COLO829 (cell line): Measurements from ENCODE around the gene LRP1B.

ENCODE experiments used
- DNase-seq: peaks from one replicate; pipeline ENCODE4 v3.0.0; 2012; ENCODE audit warnings: low spot score

The LRP1B gene

DNA sequence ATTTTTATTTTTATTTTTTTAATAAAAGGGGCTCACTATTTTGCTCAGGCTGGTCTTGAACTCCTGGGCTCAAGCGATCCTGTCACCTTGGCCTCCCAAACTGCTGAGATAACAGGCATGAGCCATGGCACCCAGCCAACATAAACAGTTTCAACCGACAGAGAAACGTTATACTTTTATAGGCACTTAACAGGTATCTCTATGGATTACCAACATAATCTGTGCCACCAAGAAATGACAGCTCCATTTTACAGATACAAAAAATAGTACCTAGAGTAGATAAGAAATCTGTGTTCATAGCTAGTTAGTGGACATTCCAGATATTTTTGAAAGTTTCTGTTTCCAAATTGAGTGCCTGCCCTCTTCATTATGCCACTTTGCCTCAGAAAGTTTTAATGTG is 1316.7 kb downstream of the LRP1B start:
- DNase-seq, result no peak

DNA sequence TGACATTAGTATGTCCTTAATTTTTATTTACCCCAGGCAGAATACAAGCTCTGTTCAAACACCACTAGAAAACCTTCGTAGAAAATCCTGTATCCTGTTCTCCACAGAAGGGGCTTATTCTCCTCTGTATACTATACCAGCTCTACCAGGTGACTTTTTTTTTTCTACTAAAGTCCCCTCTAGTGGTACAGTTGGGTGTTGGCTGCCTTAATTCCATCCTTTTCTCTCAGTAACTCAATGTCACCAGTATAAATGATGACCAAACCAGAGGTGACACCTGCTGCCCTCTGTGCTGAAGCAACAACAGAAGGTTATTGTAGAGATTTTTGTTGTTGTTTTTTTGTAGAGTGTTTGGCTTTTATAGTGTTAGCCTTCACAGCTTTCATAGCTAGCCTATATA is 1322.0 kb downstream of the LRP1B start:
- DNase-seq, result no peak

DNA sequence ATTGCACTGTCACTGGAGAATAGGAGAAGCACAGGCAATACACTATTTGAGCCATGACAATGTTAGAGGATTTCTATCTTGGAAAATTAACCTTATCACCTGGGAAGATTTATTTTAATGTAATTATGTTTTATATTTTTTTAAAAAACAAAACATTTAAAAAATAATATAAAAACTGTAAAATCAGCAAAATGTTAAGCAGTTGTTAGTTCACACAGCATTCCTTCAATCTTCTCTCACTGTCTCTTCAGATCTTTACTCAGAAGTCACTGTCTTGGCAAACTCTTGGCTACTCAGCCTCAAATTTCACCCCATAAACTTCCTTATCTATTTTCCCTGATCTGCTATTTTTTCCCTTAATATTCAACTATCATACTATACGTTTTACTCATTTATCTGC is 1322.6 kb downstream of the LRP1B start:
- no peak for DNase-seq

DNA sequence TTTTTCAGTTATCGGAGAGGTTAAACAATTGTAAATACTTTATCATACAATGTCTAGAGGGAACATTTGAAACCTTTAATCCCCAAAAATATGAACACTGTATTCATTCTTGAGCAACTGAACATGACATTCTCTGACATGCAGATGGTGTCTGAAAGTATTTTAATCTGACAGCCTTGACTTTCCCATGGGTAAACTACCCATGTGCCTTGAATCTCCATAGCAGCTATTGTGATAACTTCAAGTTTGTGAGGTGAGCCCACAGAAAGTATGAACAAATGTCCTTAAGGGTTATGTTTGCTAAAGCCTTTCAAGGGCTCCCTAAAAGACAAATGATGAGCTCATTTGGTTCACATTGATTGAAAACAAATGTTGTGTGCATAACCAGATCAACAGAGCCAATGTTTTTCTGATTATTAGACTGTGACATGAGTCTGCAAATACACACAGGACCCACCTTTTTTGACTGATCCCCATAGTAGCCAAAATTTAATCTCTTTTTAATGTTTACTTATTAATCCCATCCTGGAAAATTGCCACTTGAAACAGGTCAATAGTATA is 1326.0 kb downstream of the LRP1B start:
- DNase-seq, result no peak

DNA sequence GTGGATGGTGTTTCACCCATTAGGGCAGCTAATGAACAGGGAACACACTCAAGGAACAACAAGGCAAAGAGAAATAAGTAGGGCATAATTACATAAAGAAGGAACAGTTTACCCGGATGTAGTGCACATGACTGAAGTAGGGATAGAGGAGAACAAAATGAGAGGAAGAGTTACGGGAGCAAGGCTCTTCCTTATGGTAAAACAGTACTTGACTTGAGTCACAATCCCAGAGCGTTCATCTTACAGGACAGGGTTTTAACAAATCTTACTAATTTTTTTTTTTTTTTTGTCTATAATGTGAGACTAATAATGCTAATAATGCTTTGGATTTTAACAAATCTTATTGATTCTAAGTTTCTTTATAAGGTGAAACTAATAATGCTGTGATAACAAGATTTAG is 1329.5 kb downstream of the LRP1B start:
- DNase-seq, result no peak

DNA sequence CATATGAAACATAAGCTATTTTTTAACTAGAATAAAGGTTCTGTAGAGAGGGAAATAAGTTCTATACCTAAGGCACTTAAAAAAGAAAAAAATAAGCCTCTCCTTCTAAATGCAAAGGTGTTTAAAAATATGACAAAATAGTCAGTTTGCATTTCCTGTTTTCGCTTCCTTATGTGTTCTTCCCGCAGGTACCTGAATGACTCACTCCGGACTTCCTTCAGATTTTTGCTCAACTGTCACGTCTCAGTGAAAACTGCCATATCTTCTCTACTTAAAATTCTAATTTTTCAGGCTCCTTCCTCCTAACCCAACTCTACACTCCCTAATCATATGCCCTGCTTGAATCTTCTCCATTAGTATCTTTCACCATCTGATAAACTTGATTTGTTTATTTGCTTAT is 1333.1 kb downstream of the LRP1B start:
- DNase-seq, result no peak

DNA sequence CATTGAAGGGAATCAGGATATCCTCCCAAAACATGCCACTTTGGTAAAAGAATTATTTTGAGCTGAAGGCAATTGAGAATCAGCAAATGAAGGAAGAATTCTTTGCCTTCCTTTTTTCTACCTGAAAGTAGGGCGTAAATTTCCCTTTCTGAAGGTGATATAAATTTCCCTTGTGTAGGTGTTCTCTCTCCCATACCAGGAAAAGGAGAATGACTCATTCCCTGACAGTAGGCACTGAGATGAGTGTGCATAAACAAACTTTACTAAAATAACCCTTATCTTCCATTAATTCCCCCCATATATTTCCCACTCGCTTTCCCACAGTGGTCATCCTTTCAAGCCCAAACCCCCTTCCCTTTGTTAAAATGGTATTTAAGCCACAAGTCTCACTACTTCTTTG is 1339.0 kb downstream of the LRP1B start:
- DNase-seq, result no peak

DNA sequence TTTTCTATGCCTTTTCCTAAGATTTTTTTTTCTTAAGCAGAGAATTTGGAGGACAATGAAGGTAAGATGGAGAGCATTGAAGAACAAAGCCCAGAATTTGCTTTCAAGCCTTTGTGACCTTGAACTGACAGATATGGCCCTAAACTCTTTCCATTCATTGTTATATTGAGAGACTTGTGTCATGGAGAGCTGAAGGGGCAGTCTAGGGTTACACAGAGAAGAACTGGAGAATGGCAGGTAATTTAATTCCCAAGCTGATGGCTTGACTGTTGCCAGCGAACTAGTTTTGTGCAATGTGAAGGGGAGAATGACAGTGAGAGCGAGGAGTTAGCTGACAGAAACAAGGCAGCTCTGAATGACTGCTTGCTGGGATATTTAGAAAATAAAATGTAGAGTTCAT is 1344.2 kb downstream of the LRP1B start:
- no peak for DNase-seq

DNA sequence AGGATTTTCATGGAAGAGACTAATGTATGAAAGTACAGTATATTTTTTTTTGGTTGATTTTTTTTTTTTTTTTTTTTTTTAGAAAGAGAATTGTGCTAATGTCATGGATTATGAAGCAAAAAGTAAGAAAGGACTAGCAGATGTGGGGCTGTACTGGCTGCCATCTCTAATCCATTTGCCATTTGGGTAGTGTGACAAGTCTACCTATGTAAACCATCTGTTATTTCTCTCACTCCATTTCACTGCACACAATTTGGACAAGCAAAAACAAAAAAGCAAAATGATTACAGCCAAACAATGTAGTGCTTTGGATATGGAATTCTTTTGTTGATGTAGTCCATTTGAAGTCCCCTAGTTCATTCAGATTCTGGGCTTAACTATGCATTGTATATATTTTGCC is 1355.4 kb downstream of the LRP1B start:
- DNase-seq, result no peak

DNA sequence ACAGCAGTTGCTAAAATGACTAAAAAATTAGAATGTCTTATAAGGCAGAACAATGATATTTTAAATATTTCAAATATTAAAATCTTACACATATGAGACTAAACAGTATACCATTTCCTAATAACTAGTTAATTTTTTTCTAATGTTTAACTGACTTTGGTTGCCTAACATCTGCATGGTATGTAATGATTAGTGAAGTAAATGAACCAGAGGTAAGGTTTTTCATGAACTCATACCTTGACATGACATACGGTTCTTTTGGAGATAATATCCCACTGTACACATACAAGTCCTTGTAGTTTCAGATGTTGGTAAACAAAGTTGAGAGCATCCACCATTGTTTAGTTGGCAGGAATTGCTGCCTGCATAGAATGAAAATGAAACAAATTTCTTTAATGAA is 1360.2 kb downstream of the LRP1B start:
- DNase-seq, result no peak

DNA sequence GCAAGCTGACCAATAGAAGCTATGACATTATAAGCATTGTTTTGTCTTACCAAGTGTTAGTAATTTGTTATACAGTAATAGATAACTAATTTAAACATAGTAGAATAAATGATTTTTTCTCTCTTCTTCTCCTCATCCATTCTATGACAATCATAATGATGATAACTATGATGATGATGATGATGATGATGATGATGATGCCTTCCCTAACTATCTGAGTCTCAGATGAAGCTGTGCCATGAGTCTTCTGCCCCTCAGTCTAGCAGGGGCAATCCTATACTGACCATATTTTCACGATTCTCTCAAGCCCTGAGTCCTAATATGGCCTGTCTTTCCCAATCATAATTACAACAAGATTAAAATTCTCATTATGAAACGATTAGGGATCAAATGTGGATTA is 1369.0 kb downstream of the LRP1B start:
- no peak for DNase-seq

DNA sequence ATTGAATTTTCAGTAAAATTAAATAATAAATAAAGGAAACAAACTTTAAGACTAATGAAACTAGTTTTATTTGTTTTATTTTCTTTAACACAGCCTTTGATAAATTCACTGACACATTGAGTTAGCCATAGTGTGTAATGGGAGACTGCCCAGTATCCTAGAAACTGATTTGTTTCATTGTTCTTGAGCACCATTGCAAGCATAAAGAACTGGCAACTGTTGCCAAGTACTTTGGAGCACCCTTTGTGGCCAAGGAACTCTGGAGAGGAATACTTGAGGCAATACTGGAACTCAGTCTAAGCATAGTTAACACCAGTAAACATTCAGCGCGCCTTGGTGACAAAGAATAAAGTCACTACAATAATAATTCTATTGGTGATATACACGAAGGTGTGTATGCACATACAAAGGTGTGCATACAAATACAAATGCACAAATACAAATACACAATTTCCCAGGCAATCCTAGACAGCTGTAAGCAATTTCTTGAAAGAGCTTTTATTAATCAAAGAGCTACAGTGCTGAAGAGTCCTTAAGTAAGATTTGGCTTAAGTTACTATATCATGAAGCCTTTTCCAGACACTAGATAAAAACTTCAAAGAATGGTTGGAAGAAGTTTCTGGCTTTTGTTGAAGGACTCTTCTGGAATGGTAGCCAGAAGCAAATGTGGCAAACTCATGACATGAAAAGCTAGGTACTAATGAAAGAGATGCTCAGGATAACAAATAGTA is 1371.2 kb downstream of the LRP1B start:
- DNase-seq, result no peak

DNA sequence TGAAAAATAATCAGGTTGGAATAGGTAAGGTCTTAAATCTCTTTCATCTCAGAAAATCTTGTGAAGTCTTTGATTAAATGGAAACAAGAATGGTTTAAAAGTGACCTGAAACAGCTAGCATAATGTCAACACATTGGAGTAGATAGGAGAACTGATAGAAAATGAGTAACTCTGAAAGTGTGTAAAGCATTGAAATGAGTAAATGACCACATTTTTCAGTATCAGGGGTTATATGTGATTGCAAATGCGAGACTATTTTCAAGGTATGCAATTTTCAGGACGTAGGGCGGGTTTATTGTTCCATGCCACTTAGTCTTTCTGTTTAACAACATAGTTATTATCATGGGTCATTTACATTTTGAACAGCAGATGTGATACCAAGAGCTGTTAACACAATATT is 1383.2 kb downstream of the LRP1B start:
- no peak for DNase-seq

DNA sequence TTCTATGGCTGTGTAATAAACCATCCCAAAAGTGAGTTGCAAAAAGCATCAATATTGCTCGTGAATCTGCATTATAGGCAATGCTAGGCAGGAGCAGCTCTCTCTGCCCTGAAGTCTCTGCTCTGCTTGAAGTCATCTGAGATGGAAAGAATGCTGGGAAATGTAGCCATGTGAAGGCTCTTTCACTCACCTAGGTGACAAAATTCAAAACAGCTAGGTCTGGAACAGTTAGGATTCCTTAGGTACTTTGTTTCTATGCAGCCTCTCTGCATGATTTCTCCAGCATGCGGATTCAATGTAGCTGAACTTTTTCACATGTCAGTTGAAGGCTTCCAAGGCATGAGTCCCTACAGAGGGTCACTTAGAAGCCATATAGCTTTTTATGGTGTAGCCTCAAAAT is 1383.7 kb downstream of the LRP1B start:
- no peak for DNase-seq

DNA sequence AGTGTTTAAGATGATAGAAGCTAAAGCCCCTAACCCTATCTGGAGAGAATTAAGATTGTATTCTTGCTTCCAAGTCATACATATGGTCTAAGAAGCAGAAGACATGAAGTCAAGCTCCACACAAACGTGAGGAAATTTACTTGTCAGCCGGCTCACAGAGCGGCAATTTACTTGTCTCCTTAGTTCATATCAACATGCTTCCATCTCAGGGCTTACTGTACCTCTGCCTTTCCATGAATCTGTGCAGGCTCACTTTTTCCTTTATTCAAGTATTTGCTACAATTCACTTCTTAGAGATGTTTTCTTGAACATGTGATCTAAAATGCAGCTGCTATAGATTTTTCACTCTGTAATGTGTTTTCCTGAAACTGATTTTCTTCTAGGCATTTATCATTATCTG is 1386.4 kb downstream of the LRP1B start:
- DNase-seq, result no peak

DNA sequence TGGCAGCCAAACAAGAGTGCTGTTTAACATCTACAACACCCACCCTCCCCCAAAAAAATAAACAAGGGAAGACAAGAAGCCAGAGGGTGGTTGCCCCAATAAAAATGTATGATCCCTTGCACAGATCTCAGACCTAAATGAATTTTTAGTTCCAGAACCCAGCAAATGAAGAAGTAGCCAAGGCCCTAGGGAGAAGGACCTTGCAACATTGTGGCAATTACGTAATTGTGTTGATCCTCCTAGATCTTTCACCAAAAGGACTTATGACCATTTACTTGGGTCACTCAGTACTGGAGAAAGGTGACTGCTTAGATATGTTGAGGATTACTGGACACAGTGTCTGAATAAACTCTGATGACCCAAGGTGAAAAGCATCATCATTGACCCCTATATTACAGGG is 1393.8 kb downstream of the LRP1B start:
- DNase-seq, result no peak

DNA sequence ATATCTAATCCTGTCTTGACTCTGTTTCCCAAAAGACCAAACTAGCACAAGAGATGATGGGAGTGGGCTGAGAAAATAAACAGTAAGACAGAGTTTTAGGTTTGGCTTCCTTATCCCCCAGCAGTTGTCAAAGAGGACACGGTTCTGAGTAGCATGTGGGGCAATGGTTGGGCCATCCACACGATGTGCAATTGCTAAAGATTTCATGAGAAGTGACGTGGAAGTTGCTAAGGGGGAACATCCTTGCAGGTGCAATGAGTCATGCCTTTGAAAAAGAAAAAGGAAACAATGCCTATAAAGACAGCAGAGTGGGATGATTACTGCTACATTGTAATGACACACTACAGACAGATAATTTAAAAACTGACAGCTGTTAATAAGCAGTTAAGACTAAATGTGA is 1395.8 kb downstream of the LRP1B start:
- no peak for DNase-seq

DNA sequence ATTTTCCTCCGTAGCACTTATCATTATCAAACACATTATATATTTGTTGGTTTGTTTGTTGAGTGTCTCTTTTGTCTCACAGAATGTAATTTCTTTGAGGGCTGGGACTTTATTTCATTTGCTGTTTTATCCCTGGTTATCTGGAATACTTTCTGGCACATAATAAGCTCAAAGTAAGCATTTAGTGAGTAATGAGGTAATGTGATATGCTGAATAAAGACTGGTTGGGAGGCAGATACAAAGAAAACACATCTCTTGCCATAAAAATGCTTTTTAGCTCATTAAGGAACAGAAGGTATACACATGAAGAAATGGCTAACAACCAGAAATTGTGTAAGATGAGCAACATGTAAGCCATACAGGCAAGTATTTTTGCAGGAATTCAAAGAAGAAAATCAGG is 1411.8 kb downstream of the LRP1B start:
- no peak for DNase-seq

DNA sequence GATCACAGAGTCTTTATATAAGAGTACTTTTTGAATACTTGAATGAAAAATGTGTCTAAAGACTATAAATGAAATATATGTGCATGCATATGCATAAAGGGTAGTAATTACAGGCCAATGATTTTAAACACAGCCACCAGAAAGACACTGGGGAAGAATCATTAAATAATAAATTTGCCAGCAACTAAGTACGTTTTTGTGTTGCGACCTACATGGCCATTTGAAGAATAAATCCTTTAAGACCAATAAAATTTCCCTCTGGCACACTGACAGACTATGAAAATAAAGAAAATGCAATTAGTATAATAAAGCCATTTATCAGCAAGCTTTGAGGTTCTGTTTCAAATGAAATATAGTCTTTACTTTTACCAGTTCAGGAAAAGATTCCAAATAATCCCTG is 1413.3 kb downstream of the LRP1B start:
- no peak for DNase-seq

DNA sequence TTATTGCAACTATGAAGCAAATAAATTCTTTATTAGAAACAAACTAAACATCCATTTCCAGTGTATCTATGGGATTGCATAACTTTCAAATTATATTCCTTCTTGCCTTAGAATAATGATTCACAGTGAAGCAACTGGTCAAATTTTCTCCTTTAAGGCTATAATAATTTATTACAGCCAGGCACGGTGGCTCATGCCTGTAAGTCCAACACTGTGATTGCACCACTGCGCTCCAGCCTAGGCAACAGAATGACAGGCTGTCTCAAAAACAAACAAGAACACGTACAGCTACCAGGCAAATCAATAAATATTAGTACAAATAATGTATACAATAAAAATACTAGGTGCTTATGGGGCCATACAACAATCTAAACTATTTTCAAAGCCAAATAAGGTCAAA is 1416.2 kb downstream of the LRP1B start:
- DNase-seq, result no peak

DNA sequence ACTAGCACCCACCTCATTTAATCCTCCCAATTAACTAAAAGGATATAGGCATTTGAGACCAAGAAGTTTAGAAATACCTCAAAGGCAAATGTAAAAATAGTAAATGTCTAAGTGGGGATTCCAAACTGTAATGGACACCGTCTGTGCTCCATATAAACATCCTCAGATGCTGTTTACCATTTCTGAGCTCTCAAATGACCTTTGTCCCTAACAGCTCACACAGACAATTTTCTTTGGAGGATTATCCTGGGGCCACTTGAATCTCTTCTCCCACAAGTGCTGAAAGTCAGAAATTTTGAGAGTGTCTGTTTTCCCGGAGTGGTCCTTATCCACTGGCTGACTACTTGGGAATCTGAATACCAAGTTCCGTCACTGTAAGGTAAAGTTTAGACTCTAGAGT is 1418.9 kb downstream of the LRP1B start:
- DNase-seq, result no peak

DNA sequence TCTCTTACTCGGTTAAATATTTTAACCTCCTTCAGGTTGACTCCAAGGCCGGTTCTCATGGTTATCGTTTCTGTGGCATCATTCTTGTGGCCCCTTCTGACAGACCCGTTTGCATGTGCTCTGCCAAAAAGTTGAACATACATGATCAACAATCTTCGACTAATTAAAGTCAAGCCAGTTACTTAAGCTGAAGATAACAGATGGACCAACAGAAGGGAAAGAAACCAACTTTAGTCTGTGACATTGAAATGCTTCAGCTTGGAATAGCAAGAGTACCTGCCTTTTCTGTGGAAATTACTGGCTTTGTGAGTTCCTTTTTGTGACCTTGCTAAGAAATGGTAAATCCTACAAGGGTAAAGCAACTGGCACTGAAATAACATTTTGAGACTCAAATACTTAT is 1429.1 kb downstream of the LRP1B start:
- no peak for DNase-seq

DNA sequence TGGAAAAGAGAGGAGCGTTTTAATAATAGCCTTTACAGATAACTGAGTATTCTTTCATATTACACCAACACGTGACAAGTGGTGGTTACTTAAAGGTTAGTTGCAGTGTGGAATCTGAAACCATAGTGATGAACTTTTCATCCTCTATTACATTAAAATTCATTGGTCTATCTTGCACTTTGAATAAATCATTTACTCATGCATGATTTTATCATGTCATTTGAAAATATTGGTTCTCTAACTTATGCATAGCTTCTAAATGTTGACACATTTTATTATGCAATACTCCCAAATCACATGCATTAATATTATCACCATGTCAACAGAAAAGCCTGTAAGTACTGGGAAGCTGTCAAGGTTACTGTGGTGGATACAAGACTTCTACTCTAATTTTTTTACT is 1432.2 kb downstream of the LRP1B start:
- DNase-seq, result no peak

DNA sequence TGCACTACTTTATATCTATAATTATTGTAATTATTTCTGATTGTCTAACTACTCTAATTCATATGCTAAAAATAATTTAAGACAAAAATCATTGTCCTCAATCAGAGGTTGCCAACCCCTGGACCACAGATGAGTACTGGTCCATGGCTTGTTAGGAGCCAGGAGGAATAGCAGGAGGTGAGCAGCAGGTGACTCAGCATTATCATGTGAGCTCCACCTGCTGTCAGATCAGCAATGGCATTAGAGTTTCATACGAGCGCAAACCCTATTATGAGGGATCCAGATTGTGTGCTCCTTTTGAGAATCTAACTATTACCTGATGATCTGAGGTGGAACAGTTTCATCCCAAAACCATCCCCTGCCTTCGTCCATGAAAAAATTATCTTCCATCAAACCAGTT is 1434.4 kb downstream of the LRP1B start:
- no peak for DNase-seq
